Thyroid gland (tissue), 4 donors: ENCODE measurements around the gene SMYD2. TPM values are rescaled to one million over a fixed set of nuclear protein-coding genes. Genes with fewer than 3 reads are reported as not detected.

ENCODE experiments used
- DNase-seq, 2 donors: peaks; one replicate each; pipeline ENCODE4 v3.0.0-alpha.2; 2019
- H3K27ac ChIP-seq, 3 donors: fragments of 200-600 bp; sonication (generic); 1 replicate in 2 of 3; 2 replicates in 1 of 3; pipeline ENCODE4 v1.5.1; 2016 to 2019; ENCODE audit warnings: mild to moderate bottlenecking in 1 of 3, moderate library complexity in 1 of 3
- H3K27me3 ChIP-seq: fragments of 200-600 bp; sonication (generic); one replicate; pipeline ENCODE4 v1.5.1; 2019
- H3K36me3 ChIP-seq, 2 donors: fragments of 200-600 bp; sonication (generic); one replicate each; pipeline ENCODE4 v1.5.1; 2016 to 2019
- H3K4me1 ChIP-seq, 2 donors: fragments of 200-600 bp; sonication (generic); one replicate each; pipeline ENCODE4 v1.5.1; 2017 to 2019
- H3K4me3 ChIP-seq, 3 donors: fragments of 200-600 bp; sonication (generic); replicated peaks in 1 of 3; 1 replicate in 2 of 3; 2 replicates in 1 of 3; pipeline ENCODE4 v1.5.1; 2016; ENCODE audit warnings: mild to moderate bottlenecking in 1 of 3
- H3K9me3 ChIP-seq: fragments of 200-600 bp; sonication (generic); one replicate; pipeline ENCODE4 v1.5.1; 2017
- POLR2A ChIP-seq, 2 donors: fragments of 450-650 bp; IDR thresholded peaks; one replicate each; pipeline ENCODE4 v1.6.1; 2017; ENCODE audit warnings: antibody characterized with exemption in 2 of 2, mild to moderate bottlenecking in 2 of 2, moderate library complexity in 1 of 2
- WGBS, 2 donors: methylation state at CpG; one replicate each; pipeline ENCODE4 v1.1.5; 2017; 5-methylcytosine and 5-hydroxymethylcytosine counted together
- intact Hi-C: fragments of 100-400 bp; cut with DNase I; formaldehyde crosslinking; loops from one replicate; pipeline ENCODE4 v1.15.1; 2023
- total RNA-seq, 4 donors: library from RNA; depleted of rRNA; stranded (reverse); fragments of >200 nt; gene quantifications; one replicate each; pipeline ENCODE4 v1.2.3, GENCODE V29; 2016
- TF ChIP-seq, protein P1 (sequence below), 6 experiments: fragments of 200-600 bp in 3 of 6; fragments of 450-650 bp in 3 of 6; sonication (generic) in 3 of 6; IDR thresholded peaks; one replicate each; pipeline ENCODE4 v1.5.1; 2016 to 2019; ENCODE audit warnings: antibody characterized with exemption in 6 of 6, mild to moderate bottlenecking in 2 of 6, inconsistent platforms in 1 of 6, moderate library complexity in 1 of 6

SMYD2 gene
- total RNA-seq, 4 donors from 2014 or later: 37.6 to 56.1 (median 44.5) TPM

DNA sequence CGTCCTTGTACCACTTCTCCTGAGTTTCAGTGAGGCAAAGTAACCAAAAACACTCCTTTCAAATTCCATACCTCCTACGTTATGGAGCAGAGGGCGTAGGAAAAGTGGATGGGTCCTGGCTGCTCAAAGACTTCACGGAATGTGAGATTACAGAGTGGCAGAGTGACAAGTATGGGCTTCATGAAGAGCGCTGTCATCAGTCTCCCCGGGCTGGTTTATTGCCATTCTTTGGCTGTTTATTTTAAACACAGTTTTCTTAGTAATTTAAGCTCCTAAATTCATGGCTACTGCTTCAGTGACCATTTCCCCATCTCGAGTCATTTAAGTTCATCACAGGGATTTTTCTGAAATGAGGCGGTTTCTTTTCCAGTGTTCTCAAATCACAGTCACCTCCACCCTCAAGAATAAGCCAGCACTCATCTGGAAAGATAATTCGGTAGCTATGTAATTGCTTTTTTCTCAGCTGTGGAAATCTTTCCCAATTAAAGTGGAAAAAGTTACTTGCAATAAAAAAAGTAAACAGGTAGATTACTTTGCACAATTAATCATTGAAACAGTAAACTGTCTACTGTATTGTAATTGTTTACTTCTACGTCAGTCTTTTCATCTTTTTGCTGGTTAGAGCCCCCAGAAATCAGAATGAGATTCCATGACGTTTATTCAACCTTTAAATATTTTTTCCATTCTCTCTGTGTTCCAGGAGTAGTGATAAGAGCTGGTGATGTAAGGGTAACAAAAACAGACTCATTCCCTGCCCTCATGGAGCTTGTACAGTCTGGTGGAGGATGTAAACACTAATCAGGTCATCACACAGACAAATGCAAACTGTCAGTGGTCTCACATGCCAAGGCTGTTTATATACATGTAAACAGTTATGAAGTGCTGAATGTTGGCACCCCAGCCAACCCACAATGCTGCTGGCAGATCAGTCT, 3.0 kb upstream of the SMYD2 start:
- TF ChIP-seq POLR2A (IDR thresholded peaks at IDR 0.05): no peak
- TF ChIP-seq, protein P1, sequence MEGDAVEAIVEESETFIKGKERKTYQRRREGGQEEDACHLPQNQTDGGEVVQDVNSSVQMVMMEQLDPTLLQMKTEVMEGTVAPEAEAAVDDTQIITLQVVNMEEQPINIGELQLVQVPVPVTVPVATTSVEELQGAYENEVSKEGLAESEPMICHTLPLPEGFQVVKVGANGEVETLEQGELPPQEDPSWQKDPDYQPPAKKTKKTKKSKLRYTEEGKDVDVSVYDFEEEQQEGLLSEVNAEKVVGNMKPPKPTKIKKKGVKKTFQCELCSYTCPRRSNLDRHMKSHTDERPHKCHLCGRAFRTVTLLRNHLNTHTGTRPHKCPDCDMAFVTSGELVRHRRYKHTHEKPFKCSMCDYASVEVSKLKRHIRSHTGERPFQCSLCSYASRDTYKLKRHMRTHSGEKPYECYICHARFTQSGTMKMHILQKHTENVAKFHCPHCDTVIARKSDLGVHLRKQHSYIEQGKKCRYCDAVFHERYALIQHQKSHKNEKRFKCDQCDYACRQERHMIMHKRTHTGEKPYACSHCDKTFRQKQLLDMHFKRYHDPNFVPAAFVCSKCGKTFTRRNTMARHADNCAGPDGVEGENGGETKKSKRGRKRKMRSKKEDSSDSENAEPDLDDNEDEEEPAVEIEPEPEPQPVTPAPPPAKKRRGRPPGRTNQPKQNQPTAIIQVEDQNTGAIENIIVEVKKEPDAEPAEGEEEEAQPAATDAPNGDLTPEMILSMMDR (IDR thresholded peaks at IDR 0.05): no peak
- Histone ChIP-seq H3K36me3 (no peaks in the 10 kb centered on the region), H3K27me3 (no peaks in the 10 kb centered on the region), H3K4me3 (no peak overlapping the region), H3K4me1 (peaks cover 0 to 7% of the 10 kb centered on the region in 2 donors), H3K9me3 (no peaks in the 10 kb centered on the region), H3K27ac (no peak overlapping the region)
- no peak for DNase-seq
- intact Hi-C loops: no loop called here
- WGBS, 2 donors: 57 to 65% methylated on average over 11 of the region's 11 CpGs

DNA sequence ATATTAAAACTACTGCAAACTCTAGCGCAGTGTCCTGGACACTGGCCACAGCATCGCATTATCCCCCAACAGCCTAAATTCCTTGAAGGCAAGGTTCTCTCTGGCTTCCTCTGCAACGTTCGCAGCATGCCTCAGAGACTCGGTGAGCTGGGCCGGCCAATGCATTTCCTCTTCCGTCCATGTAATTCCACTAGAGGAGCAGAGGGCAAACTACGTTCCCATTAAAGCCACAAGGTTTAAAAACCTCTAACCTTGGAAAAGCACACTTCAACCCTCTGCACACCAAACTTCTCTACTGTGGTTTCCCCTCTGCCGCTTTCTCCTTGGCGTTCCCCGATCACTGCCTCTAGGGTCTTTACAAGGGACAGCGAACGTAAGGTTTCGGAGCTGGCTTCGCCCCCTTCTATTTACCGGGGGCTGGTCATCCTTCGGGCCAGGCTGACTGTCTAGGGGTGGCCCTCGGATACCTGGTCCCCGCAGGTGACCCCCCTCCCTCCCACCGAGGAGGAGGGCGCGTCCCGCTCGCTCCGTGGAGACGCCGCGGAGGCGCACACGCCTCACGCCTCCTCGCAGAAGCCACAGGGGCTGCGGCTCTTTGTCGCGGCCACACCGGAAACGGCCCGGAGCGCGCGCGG, 456 bp upstream of the SMYD2 start:
- H3K9me3 ChIP-seq: no peaks in the 10 kb centered on the region
- intact Hi-C loops: no loop called here
- 2% methylated on average over 17 to 19 of the region's 42 CpGs for WGBS, 2 donors
- peak; percentile 56 to 72 for DNase-seq
- TF ChIP-seq POLR2A (IDR thresholded peaks at IDR 0.05): peak in 1 of 2 donors; percentile 7
- TF ChIP-seq, protein P1 (IDR thresholded peaks at IDR 0.05): peak in 1 of 6 experiments; percentile 32
- H3K27me3 ChIP-seq: no peaks in the 10 kb centered on the region
- peaks cover 0 to 13% of the 10 kb centered on the region in 2 donors for H3K4me1 ChIP-seq
- no peaks in the 10 kb centered on the region for H3K36me3 ChIP-seq
- H3K4me3 ChIP-seq: peak overlapping the region; percentile 60 to 87 (median 63)
- H3K27ac ChIP-seq: peak overlapping the region; percentile 77 to 96 (median 93)

DNA sequence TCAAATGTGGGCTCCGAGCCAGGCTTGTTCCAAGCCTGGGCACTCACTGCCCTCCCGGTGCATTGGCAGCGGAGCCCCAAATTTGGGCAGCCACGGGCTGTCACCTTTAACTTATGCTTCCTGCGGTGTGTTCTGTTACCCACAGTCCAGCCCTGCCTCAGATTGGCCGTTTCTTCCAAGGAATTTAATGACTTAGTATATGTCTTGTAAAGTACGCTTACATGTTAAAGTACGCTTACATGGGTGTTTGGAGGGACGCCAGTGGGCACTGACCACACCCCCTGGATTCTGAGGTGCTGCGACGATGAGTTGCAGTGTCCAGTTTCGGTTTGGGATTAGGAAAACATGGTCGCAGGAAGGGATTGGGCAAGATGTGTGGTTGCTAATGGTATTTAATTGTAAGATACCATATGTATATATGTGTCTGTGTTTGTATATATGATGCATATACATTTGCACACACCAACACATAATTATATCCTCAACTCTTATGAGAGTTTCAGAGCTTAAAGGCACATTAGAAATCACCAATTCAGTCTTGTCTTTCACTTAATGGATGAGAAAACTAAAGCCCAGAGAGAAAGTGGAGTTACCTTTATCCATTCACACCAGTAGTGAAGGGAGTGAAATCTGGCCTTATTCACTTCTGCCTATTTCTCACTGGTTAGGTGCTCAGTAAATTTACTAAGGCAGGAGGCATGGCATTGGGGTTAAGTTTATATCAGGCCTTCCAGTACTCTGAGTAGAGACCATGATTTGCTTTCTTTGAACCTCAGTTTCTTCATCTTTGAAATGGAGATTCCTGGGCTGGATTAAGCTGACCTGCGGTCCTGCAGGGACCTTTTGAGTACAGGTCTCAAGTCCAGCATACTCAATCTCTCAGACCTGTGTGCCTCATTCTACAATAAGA, 1.0 kb downstream of the SMYD2 start:
- DNase-seq: peak; percentile 69 to 74
- H3K4me1 ChIP-seq: peaks cover 0 to 13% of the 10 kb centered on the region in 2 donors
- H3K36me3 ChIP-seq: no peaks in the 10 kb centered on the region
- no peaks in the 10 kb centered on the region for H3K27me3 ChIP-seq
- H3K4me3 ChIP-seq: peak overlapping the region; percentile 86 to 87 (median 87)
- peak overlapping the region in 2 of 3 donors; percentile 93 to 96 for H3K27ac ChIP-seq
- intact Hi-C loops: no loop called here
- WGBS, 2 donors: 11% methylated on average over 10 to 13 of the region's 14 CpGs
- no peak for TF ChIP-seq POLR2A (IDR thresholded peaks at IDR 0.05)
- TF ChIP-seq, protein P1 (IDR thresholded peaks at IDR 0.05): no peak
- no peaks in the 10 kb centered on the region for H3K9me3 ChIP-seq

DNA sequence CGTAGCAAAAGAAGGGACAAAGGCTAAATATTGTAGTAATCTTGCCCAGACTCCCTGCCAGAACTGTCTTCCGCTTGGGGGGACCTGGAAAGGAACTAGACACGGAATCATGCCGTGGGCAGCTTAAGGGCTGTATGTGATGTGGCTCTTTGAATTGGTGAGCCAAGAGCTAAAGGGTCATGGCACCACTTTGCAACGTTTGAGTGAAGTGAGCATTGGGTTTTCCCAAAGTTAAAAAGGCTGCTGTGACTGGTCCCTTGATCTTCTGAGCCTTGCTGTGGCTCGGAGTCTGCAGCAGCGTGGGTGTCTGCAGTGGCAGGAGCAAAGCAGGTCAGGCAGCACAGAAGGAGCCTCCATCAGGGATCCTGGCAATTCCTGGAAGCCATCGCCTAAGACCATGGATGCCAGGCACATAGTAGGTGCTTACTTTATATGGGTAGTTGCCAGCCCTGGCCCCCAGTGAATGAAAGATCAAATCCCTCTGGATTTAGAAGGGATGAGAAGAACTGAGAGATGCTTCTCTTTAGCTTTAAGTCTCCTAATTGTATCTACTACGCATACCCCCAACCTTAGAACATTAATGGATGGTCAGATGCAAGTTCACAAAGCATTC, 1.8 kb downstream of the SMYD2 start:
- intact Hi-C loops: no loop called here
- no peak for DNase-seq
- peaks cover 0 to 13% of the 10 kb centered on the region in 2 donors for H3K4me1 ChIP-seq
- H3K27ac ChIP-seq: peak overlapping the region in 1 of 3 donors; percentile 93
- no peak overlapping the region for H3K4me3 ChIP-seq
- H3K9me3 ChIP-seq: no peaks in the 10 kb centered on the region
- H3K36me3 ChIP-seq: no peaks in the 10 kb centered on the region
- 83 to 84% methylated on average over 8 to 9 of the region's 9 CpGs for WGBS, 2 donors
- TF ChIP-seq, protein P1 (IDR thresholded peaks at IDR 0.05): no peak
- TF ChIP-seq POLR2A (IDR thresholded peaks at IDR 0.05): no peak
- no peaks in the 10 kb centered on the region for H3K27me3 ChIP-seq
